Erythroblast (primary cell): Measurements from ENCODE around the gene XIST.

Experiments
- GATA1 ChIP-seq: IDR thresholded peaks from 2 replicates; pipeline ENCODE4 v1.6.1; 2011; ENCODE audit warnings: low read depth, mild to moderate bottlenecking, control low read depth, low read length, moderate library complexity
- POLR2A ChIP-seq: IDR thresholded peaks from 2 replicates; pipeline ENCODE4 v1.6.1; 2011; ENCODE audit warnings: mild to moderate bottlenecking, low read length

DNA sequence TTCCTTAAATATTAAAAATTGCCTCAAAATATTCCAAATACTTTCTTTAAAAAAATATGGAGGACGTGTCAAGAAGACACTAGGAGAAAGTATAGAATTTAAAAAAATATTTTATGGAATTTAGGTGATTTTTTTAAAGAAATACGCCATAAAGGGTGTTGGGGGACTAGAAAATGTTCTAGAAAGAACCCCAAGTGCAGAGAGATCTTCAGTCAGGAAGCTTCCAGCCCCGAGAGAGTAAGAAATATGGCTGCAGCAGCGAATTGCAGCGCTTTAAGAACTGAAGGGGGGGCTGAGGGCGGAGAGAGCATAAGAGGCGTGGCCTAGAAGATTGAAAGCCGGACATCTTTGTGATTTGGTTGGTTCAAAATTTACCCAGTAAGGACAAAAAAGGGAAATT lies at the start of gene XIST:
- TF ChIP-seq POLR2A (no peak), GATA1 (no peak)
